Measurements from ENCODE around the gene DTX1.

DTX1 gene

DNA sequence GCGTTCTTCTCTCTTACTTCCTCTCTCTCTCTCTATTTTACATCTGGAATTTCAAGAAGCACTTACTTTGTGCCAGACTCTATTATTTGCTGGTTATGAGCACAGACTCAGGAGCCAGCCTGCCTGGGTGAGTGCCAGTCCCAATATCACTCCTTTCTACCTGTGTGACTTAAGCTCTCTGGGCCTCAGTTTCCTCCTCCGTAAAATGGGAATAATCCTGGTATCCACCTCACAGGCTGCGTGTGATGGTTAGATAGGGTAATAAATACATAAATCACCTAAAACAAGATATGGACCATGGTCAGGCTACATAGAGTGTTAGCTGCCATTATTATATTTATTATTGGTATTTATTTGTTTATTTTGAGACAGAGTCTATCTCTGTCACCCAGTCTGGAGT is 54.7 kb downstream of the DTX1 start:
- no peak overlapping the region for H3K4ac ChIP-seq (ENCODE audit: low read depth, low read length)
- no peaks in the 10 kb centered on the region for H3K79me1 ChIP-seq (ENCODE audit: low read length)
- H3K18ac ChIP-seq (ENCODE audit: low read length): no peak overlapping the region
- no peaks in the 10 kb centered on the region for H3K27me3 ChIP-seq (ENCODE audit: insufficient read depth, low read length)
- peaks cover 2% of the 10 kb centered on the region for H3K79me2 ChIP-seq (ENCODE audit: control insufficient read depth, insufficient read depth, low read length, poor library complexity)
- no peak overlapping the region for H3K4me2 ChIP-seq (ENCODE audit: low read length)
- H3K4me3 ChIP-seq (ENCODE audit: low read depth, low read length): no peak overlapping the region
- H3K27ac ChIP-seq (ENCODE audit: low read depth, low read length): no peak overlapping the region
- no peak overlapping the region for H2BK5ac ChIP-seq (ENCODE audit: low read depth, low read length, poor library complexity)
- H2BK12ac ChIP-seq (ENCODE audit: low read length): no peak overlapping the region
- WGBS (ENCODE audit: extremely low coverage, insufficient coverage, insufficient read length): no CpG with 5 or more reads among the region's 3 CpGs
- no peaks in the 10 kb centered on the region for H3K4me1 ChIP-seq (ENCODE audit: control insufficient read depth in 1 of 2, insufficient read depth in 2 of 2, low read length in 2 of 2)
- H4K8ac ChIP-seq (ENCODE audit: low read depth, low read length): no peak overlapping the region
- H2BK120ac ChIP-seq (ENCODE audit: insufficient read depth, low read length, poor library complexity): no peak overlapping the region
- no peak overlapping the region for H3K23ac ChIP-seq (ENCODE audit: low read length)
- no peak overlapping the region for H4K12ac ChIP-seq (ENCODE audit: low read depth, low read length)
- no peak overlapping the region for H3K9ac ChIP-seq (ENCODE audit: low read length)
- H2AFZ ChIP-seq (ENCODE audit: insufficient read depth, low read length, poor library complexity): no peak overlapping the region
- H2AK5ac ChIP-seq (ENCODE audit: low read length): no peak overlapping the region
- peaks cover 3% of the 10 kb centered on the region for H3K9me3 ChIP-seq (ENCODE audit: insufficient read depth, low read depth, low read length)
- no peaks in the 10 kb centered on the region for H3K36me3 ChIP-seq (ENCODE audit: control insufficient read depth in 1 of 2, insufficient read depth in 2 of 2, low read length in 2 of 2)
- H3K14ac ChIP-seq (ENCODE audit: low read length): no peak overlapping the region
- H4K91ac ChIP-seq (ENCODE audit: low read depth, low read length): no peak overlapping the region
- DNase-seq: no peak

GRCh38 chr12:113112043-113112899 is 55.7 kb downstream of the DTX1 start:
- no peak overlapping the region for H3K23ac ChIP-seq (ENCODE audit: low read length)
- no peak overlapping the region for H3K27ac ChIP-seq (ENCODE audit: low read depth, low read length)
- H3K18ac ChIP-seq (ENCODE audit: low read length): no peak overlapping the region
- no peak overlapping the region for H2BK12ac ChIP-seq (ENCODE audit: low read length)
- H3K14ac ChIP-seq (ENCODE audit: low read length): no peak overlapping the region
- H4K8ac ChIP-seq (ENCODE audit: low read depth, low read length): no peak overlapping the region
- H2AFZ ChIP-seq (ENCODE audit: insufficient read depth, low read length, poor library complexity): no peak overlapping the region
- no peak overlapping the region for H2BK5ac ChIP-seq (ENCODE audit: low read depth, low read length, poor library complexity)
- peak in 1 of 2 donors; percentile 16 for DNase-seq
- WGBS (ENCODE audit: extremely low coverage, insufficient coverage, insufficient read length): no CpG with 5 or more reads among the region's 39 CpGs
- H2AK5ac ChIP-seq (ENCODE audit: low read length): no peak overlapping the region
- no peaks in the 10 kb centered on the region for H3K4me1 ChIP-seq (ENCODE audit: control insufficient read depth in 1 of 2, insufficient read depth in 2 of 2, low read length in 2 of 2)
- no peak overlapping the region for H3K4me3 ChIP-seq (ENCODE audit: low read depth, low read length)
- H3K9me3 ChIP-seq (ENCODE audit: insufficient read depth, low read depth, low read length): peaks cover 3% of the 10 kb centered on the region
- H2BK120ac ChIP-seq (ENCODE audit: insufficient read depth, low read length, poor library complexity): no peak overlapping the region
- no peak overlapping the region for H4K12ac ChIP-seq (ENCODE audit: low read depth, low read length)
- no peaks in the 10 kb centered on the region for H3K36me3 ChIP-seq (ENCODE audit: control insufficient read depth in 1 of 2, insufficient read depth in 2 of 2, low read length in 2 of 2)
- no peak overlapping the region for H3K4me2 ChIP-seq (ENCODE audit: low read length)
- no peak overlapping the region for H3K4ac ChIP-seq (ENCODE audit: low read depth, low read length)
- H3K27me3 ChIP-seq (ENCODE audit: insufficient read depth, low read length): no peaks in the 10 kb centered on the region
- no peaks in the 10 kb centered on the region for H3K79me1 ChIP-seq (ENCODE audit: low read length)
- no peak overlapping the region for H3K9ac ChIP-seq (ENCODE audit: low read length)
- no peak overlapping the region for H4K91ac ChIP-seq (ENCODE audit: low read depth, low read length)
- H3K79me2 ChIP-seq (ENCODE audit: control insufficient read depth, insufficient read depth, low read length, poor library complexity): peaks cover 2% of the 10 kb centered on the region

DNA sequence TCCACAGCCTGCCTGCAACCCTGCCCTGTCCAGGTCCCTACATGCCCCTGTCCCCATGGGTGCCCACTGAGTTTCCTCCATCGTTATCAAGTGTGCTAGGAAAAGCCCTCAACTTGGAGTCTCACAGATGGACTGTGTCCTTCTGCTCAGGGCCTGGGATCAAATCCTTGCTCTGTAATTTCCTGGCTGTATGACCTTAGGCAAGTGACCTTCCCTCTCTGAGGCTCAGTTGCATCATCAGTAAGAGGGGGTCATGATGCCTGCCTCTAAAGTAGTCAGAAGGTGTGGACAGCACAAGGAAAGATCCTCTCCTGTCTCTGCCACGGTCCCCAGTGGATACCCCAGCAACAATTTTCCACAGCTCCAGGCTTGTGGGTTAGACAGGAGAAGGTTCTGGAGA is 56.9 kb downstream of the DTX1 start:
- no peaks in the 10 kb centered on the region for H3K4me1 ChIP-seq (ENCODE audit: control insufficient read depth in 1 of 2, insufficient read depth in 2 of 2, low read length in 2 of 2)
- H3K27ac ChIP-seq (ENCODE audit: low read depth, low read length): no peak overlapping the region
- H4K12ac ChIP-seq (ENCODE audit: low read depth, low read length): no peak overlapping the region
- no CpG with 5 or more reads among the region's 2 CpGs for WGBS (ENCODE audit: extremely low coverage, insufficient coverage, insufficient read length)
- H2BK120ac ChIP-seq (ENCODE audit: insufficient read depth, low read length, poor library complexity): no peak overlapping the region
- H3K79me2 ChIP-seq (ENCODE audit: control insufficient read depth, insufficient read depth, low read length, poor library complexity): peaks cover 2% of the 10 kb centered on the region
- no peak overlapping the region for H4K91ac ChIP-seq (ENCODE audit: low read depth, low read length)
- H2BK5ac ChIP-seq (ENCODE audit: low read depth, low read length, poor library complexity): no peak overlapping the region
- H3K14ac ChIP-seq (ENCODE audit: low read length): no peak overlapping the region
- no peak for DNase-seq
- H3K23ac ChIP-seq (ENCODE audit: low read length): no peak overlapping the region
- H4K8ac ChIP-seq (ENCODE audit: low read depth, low read length): no peak overlapping the region
- H3K4me2 ChIP-seq (ENCODE audit: low read length): no peak overlapping the region
- H3K27me3 ChIP-seq (ENCODE audit: insufficient read depth, low read length): no peaks in the 10 kb centered on the region
- H3K36me3 ChIP-seq (ENCODE audit: control insufficient read depth in 1 of 2, insufficient read depth in 2 of 2, low read length in 2 of 2): no peaks in the 10 kb centered on the region
- H3K79me1 ChIP-seq (ENCODE audit: low read length): no peaks in the 10 kb centered on the region
- no peak overlapping the region for H3K9ac ChIP-seq (ENCODE audit: low read length)
- no peak overlapping the region for H2BK12ac ChIP-seq (ENCODE audit: low read length)
- peaks cover 3% of the 10 kb centered on the region for H3K9me3 ChIP-seq (ENCODE audit: insufficient read depth, low read depth, low read length)
- no peak overlapping the region for H2AK5ac ChIP-seq (ENCODE audit: low read length)
- H2AFZ ChIP-seq (ENCODE audit: insufficient read depth, low read length, poor library complexity): no peak overlapping the region
- no peak overlapping the region for H3K18ac ChIP-seq (ENCODE audit: low read length)
- H3K4ac ChIP-seq (ENCODE audit: low read depth, low read length): no peak overlapping the region
- H3K4me3 ChIP-seq (ENCODE audit: low read depth, low read length): no peak overlapping the region

DNA sequence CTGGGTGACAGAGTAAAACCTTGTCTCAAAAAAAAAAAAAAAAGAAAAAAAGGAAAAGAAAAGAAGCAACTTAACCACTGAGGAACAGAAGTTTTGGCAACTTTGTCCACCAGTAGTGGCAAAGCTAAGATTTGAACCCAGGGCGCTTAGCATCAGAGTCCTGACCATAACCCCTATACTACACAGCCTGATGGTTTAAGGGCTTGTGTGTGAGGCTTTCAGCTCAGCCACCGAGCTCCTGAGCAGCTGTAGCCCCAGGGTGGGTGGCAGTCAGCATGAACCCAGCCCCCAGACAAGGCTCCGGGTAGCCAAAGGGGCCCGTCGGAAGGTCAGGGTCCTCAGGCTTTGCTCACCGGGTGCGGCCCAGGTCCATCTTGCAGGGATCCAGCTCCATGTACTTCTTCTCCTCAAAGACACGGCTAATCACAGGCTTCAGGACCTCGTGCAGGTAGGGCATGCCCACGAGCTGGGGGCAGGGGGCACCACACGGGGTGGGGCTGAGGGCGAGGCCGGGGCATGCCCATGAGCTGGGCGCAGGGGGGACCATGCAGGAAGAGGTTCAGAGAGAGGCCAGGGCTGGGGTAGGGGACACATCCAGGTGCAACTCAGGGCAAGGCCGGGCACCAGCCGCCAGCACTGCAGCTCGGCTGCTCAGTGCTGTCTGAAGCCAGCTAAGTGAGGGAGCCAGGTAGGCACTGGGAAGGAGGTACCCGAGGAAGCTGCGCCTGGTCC is 58.1 kb downstream of the DTX1 start:
- H3K9ac ChIP-seq (ENCODE audit: low read length): no peak overlapping the region
- DNase-seq: no peak
- no CpG with 5 or more reads among the region's 19 CpGs for WGBS (ENCODE audit: extremely low coverage, insufficient coverage, insufficient read length)
- no peak overlapping the region for H4K91ac ChIP-seq (ENCODE audit: low read depth, low read length)
- H3K36me3 ChIP-seq (ENCODE audit: control insufficient read depth in 1 of 2, insufficient read depth in 2 of 2, low read length in 2 of 2): no peaks in the 10 kb centered on the region
- no peaks in the 10 kb centered on the region for H3K4me1 ChIP-seq (ENCODE audit: control insufficient read depth in 1 of 2, insufficient read depth in 2 of 2, low read length in 2 of 2)
- no peak overlapping the region for H3K4me2 ChIP-seq (ENCODE audit: low read length)
- no peak overlapping the region for H3K23ac ChIP-seq (ENCODE audit: low read length)
- no peak overlapping the region for H2BK12ac ChIP-seq (ENCODE audit: low read length)
- H2AK5ac ChIP-seq (ENCODE audit: low read length): no peak overlapping the region
- H3K27me3 ChIP-seq (ENCODE audit: insufficient read depth, low read length): no peaks in the 10 kb centered on the region
- H3K4ac ChIP-seq (ENCODE audit: low read depth, low read length): no peak overlapping the region
- no peak overlapping the region for H3K27ac ChIP-seq (ENCODE audit: low read depth, low read length)
- H3K18ac ChIP-seq (ENCODE audit: low read length): no peak overlapping the region
- H3K9me3 ChIP-seq (ENCODE audit: insufficient read depth, low read depth, low read length): peaks cover 3% of the 10 kb centered on the region
- H4K8ac ChIP-seq (ENCODE audit: low read depth, low read length): no peak overlapping the region
- H3K14ac ChIP-seq (ENCODE audit: low read length): no peak overlapping the region
- no peak overlapping the region for H2AFZ ChIP-seq (ENCODE audit: insufficient read depth, low read length, poor library complexity)
- no peaks in the 10 kb centered on the region for H3K79me1 ChIP-seq (ENCODE audit: low read length)
- no peak overlapping the region for H2BK5ac ChIP-seq (ENCODE audit: low read depth, low read length, poor library complexity)
- H4K12ac ChIP-seq (ENCODE audit: low read depth, low read length): no peak overlapping the region
- peaks cover 2% of the 10 kb centered on the region for H3K79me2 ChIP-seq (ENCODE audit: control insufficient read depth, insufficient read depth, low read length, poor library complexity)
- no peak overlapping the region for H2BK120ac ChIP-seq (ENCODE audit: insufficient read depth, low read length, poor library complexity)
- no peak overlapping the region for H3K4me3 ChIP-seq (ENCODE audit: low read depth, low read length)

Measured in trophoblast cell (in vitro differentiated cells and primary cell).